IMR-90 (cell line): Measurements from ENCODE around the gene NPHS1. TPM values are rescaled to one million over a fixed set of nuclear protein-coding genes. Genes with fewer than 3 reads are reported as not detected.

ENCODE experiments used
- ATAC-seq: fragments of 200-7000 bp; cut with Tn5 transposase; 2 replicates; pipeline ENCODE4 v1.9.1; 2020; ENCODE audit warnings: low read depth, mild to moderate bottlenecking, moderate library complexity
- BruUV-seq: library from RNA; stranded (reverse); fragments of 400-500 nt; replicated peaks from 2 replicates; lab custom pipeline; 2021; lab: Mats Ljungman, UMichigan
- CTCF ChIA-PET: fragments of 300-600 bp; formaldehyde crosslinking; extraction: SDS; loops from one replicate; lab custom pipeline; 2021; ENCODE audit warnings: antibody characterized with exemption; lab: Yijun Ruan, JAX
- POLR2A ChIA-PET: fragments of 300-600 bp; sonication (Branson Sonifier 250); formaldehyde crosslinking; loops from one replicate; lab custom pipeline; 2022; ENCODE audit warnings: antibody characterized with exemption; ENCODE audit not compliant: unreplicated experiment; lab: Charles Lee
- DNase-seq: peaks from one replicate; pipeline ENCODE4 v3.0.0; 2013
- H2AFZ ChIP-seq: replicated peaks from 2 replicates; pipeline ENCODE3; 2013; ENCODE audit warnings: low read length, mild to moderate bottlenecking; ENCODE audit not compliant: poor library complexity
- H2AK5ac ChIP-seq: 2 replicates; pipeline ENCODE4 v1.6.1; 2013; ENCODE audit warnings: low read depth, low read length, inconsistent platforms
- H2AK9ac ChIP-seq: replicated peaks from 2 replicates; pipeline ENCODE3; 2013; ENCODE audit warnings: mild to moderate bottlenecking, low read depth, low read length, moderate library complexity; ENCODE audit not compliant: poor library complexity
- H2BK120ac ChIP-seq: 2 replicates; pipeline ENCODE4 v1.6.1; 2013; ENCODE audit warnings: low read depth, low read length, inconsistent platforms
- H2BK15ac ChIP-seq: 3 replicates; pipeline ENCODE4 v1.6.1; 2013; ENCODE audit warnings: low read depth, low read length, inconsistent platforms
- H2BK20ac ChIP-seq: 2 replicates; pipeline ENCODE4 v1.6.1; 2013; ENCODE audit warnings: low read depth, mild to moderate bottlenecking, inconsistent platforms, low read length, moderate library complexity
- H2BK5ac ChIP-seq: 2 replicates; pipeline ENCODE4 v1.6.1; 2013; ENCODE audit warnings: mild to moderate bottlenecking, low read depth, low read length, inconsistent platforms; ENCODE audit not compliant: poor library complexity, severe bottlenecking
- H3K14ac ChIP-seq: replicated peaks from 2 replicates; pipeline ENCODE4 v1.6.1; 2013; ENCODE audit warnings: low read depth, low read length, inconsistent platforms
- H3K18ac ChIP-seq: 2 replicates; pipeline ENCODE4 v1.6.1; 2013; ENCODE audit warnings: low read depth, low read length, control low read depth
- H3K23ac ChIP-seq: 2 replicates; pipeline ENCODE4 v1.6.1; 2013; ENCODE audit warnings: low read depth, low read length, inconsistent platforms
- H3K27ac ChIP-seq: 2 replicates; pipeline ENCODE4 v1.5.1; 2013; ENCODE audit warnings: mild to moderate bottlenecking, control low read depth, low read length; ENCODE audit not compliant: insufficient read depth
- H3K27me3 ChIP-seq: 2 replicates; pipeline ENCODE4 v1.6.1; 2013; ENCODE audit warnings: low read length; ENCODE audit not compliant: control insufficient read depth, insufficient read depth
- H3K36me3 ChIP-seq: 2 replicates; pipeline ENCODE4 v1.6.1; 2013; ENCODE audit warnings: low read length, mixed read lengths; ENCODE audit not compliant: control insufficient read depth, insufficient read depth
- H3K4ac ChIP-seq: 2 replicates; pipeline ENCODE4 v1.6.1; 2013; ENCODE audit warnings: low read depth, low read length, inconsistent platforms
- H3K4me1 ChIP-seq: 2 replicates; pipeline ENCODE4 v1.6.1; 2013; ENCODE audit warnings: low read length, mixed read lengths; ENCODE audit not compliant: control insufficient read depth, insufficient read depth
- H3K4me2 ChIP-seq: 2 replicates; pipeline ENCODE4 v1.6.1; 2013; ENCODE audit warnings: low read depth, mild to moderate bottlenecking, control low read depth, low read length, moderate library complexity
- H3K4me3 ChIP-seq: 2 replicates; pipeline ENCODE4 v1.5.1; 2013; ENCODE audit warnings: low read depth, mild to moderate bottlenecking, control low read depth, low read length, moderate library complexity; ENCODE audit not compliant: insufficient read depth
- H3K56ac ChIP-seq: 2 replicates; pipeline ENCODE4 v1.6.1; 2013; ENCODE audit warnings: low read length, inconsistent platforms; ENCODE audit not compliant: insufficient read depth; ENCODE audit errors: extremely low read depth
- H3K79me1 ChIP-seq, 2 experiments: 2 replicates each; pipeline ENCODE4 v1.6.1; 2013; ENCODE audit warnings: low read length in 2 of 2, inconsistent platforms in 1 of 2, low read depth in 1 of 2
- H3K9ac ChIP-seq: 2 replicates; pipeline ENCODE4 v1.6.1; 2013; ENCODE audit warnings: low read depth, low read length, control low read depth
- H3K9me1 ChIP-seq: 2 replicates; pipeline ENCODE4 v1.6.1; 2013; ENCODE audit warnings: low read length, inconsistent platforms; ENCODE audit not compliant: insufficient read depth
- H3K9me3 ChIP-seq: 2 replicates; pipeline ENCODE4 v1.6.1; 2013; ENCODE audit warnings: low read length; ENCODE audit not compliant: control insufficient read depth, insufficient read depth
- H4K20me1 ChIP-seq: 2 replicates; pipeline ENCODE4 v1.6.1; 2013; ENCODE audit warnings: low read length, inconsistent platforms; ENCODE audit not compliant: insufficient read depth
- H4K5ac ChIP-seq: 2 replicates; pipeline ENCODE4 v1.6.1; 2013; ENCODE audit warnings: mild to moderate bottlenecking, low read depth, low read length, control low read depth
- H4K8ac ChIP-seq, 2 experiments: 2 replicates each; pipeline ENCODE4 v1.6.1; 2013; ENCODE audit warnings: low read depth in 2 of 2, low read length in 2 of 2, control low read depth in 1 of 2, inconsistent platforms in 1 of 2
- H4K91ac ChIP-seq: 2 replicates; pipeline ENCODE4 v1.6.1; 2013; ENCODE audit warnings: low read depth, low read length, inconsistent platforms; ENCODE audit not compliant: insufficient read depth
- BHLHE40 ChIP-seq: fragments of 150-350 bp; IDR thresholded peaks from 2 replicates; pipeline ENCODE4 v1.6.1; 2016; ENCODE audit warnings: mild to moderate bottlenecking, low read depth, low read length
- CEBPB ChIP-seq: IDR thresholded peaks from 2 replicates; pipeline ENCODE4 v1.6.1; 2012; ENCODE audit warnings: low read depth, low read length, improper control_type of control experiment
- CHD1 ChIP-seq: IDR thresholded peaks from 2 replicates; pipeline ENCODE4 v1.6.1; 2012; ENCODE audit warnings: low read depth, low read length, improper control_type of control experiment
- ELK1 ChIP-seq: fragments of 150-350 bp; IDR thresholded peaks from 2 replicates; pipeline ENCODE4 v1.6.1; 2016; ENCODE audit warnings: low read depth, mild to moderate bottlenecking, low read length, moderate library complexity, borderline replicate concordance
- FOS ChIP-seq: fragments of 150-350 bp; IDR thresholded peaks from 2 replicates; pipeline ENCODE4 v1.6.1; 2016; ENCODE audit warnings: low read depth, low read length
- MAFK ChIP-seq: IDR thresholded peaks from 2 replicates; pipeline ENCODE4 v1.6.1; 2012; ENCODE audit warnings: low read depth, low read length, improper control_type of control experiment
- MAZ ChIP-seq: IDR thresholded peaks from 2 replicates; pipeline ENCODE4 v1.6.1; 2012; ENCODE audit warnings: low read depth, mild to moderate bottlenecking, low read length, improper control_type of control experiment, moderate library complexity, borderline replicate concordance
- MXI1 ChIP-seq: IDR thresholded peaks from 2 replicates; pipeline ENCODE4 v1.6.1; 2012; ENCODE audit warnings: low read depth, mild to moderate bottlenecking, low read length, moderate library complexity, borderline replicate concordance
- NFE2L2 ChIP-seq: fragments of 150-350 bp; IDR thresholded peaks from 2 replicates; pipeline ENCODE4 v1.6.1; 2016; ENCODE audit warnings: low read depth, mild to moderate bottlenecking, low read length
- POLR2A ChIP-seq: IDR thresholded peaks from 2 replicates; pipeline ENCODE4 v1.6.1; 2012; ENCODE audit warnings: mild to moderate bottlenecking, low read depth, low read length
- RAD21 ChIP-seq: IDR thresholded peaks from 2 replicates; pipeline ENCODE4 v1.6.1; 2012; ENCODE audit warnings: low read length, improper control_type of control experiment
- RCOR1 ChIP-seq: IDR thresholded peaks from 2 replicates; pipeline ENCODE4 v1.6.1; 2012; ENCODE audit warnings: mild to moderate bottlenecking, low read length, improper control_type of control experiment; ENCODE audit not compliant: insufficient replicate concordance
- RFX5 ChIP-seq: IDR thresholded peaks from 2 replicates; pipeline ENCODE4 v1.8.0; 2012; ENCODE audit warnings: low read depth, mild to moderate bottlenecking, low read length, moderate library complexity
- SMC3 ChIP-seq: fragments of 150-350 bp; IDR thresholded peaks from 2 replicates; pipeline ENCODE4 v1.6.1; 2016; ENCODE audit warnings: low read depth, mild to moderate bottlenecking, antibody characterized with exemption, low read length, moderate library complexity
- WGBS, 2 experiments: methylation state at CpG; one replicate each; pipeline versions ENCODE4 v1.1.5 to v1.1.7; 2013; ENCODE audit warnings: missing lambda C conversion rate in 2 of 2; ENCODE audit not compliant: insufficient read length in 1 of 2; ENCODE audit errors: extremely low coverage in 2 of 2; 5-methylcytosine and 5-hydroxymethylcytosine counted together
- dilution Hi-C: fragments of 300-500 bp; cut with HindIII; formaldehyde crosslinking; loops from one replicate; pipeline ENCODE4 v1.14.3; 2018; ENCODE audit warnings: low sequenced_read_pairs; ENCODE audit not compliant: unreplicated experiment
- in situ Hi-C: fragments of 300-500 bp; cut with MboI; formaldehyde crosslinking; loops from 3 replicates; pipeline ENCODE4 v1.14.3; 2019; ENCODE audit warnings: low sequenced_read_pairs, inconsistent platforms, mixed read lengths
- intact Hi-C: fragments of 100-400 bp; cut with micrococcal nuclease; formaldehyde crosslinking; loops from 2 replicates; pipeline ENCODE4 v1.10.0; 2022
- polyA plus RNA-seq, 3 experiments: library from polyadenylated mRNA; depleted of rRNA; stranded (reverse); fragments of >200 nt; gene quantifications; 2 replicates each; pipeline ENCODE4 v1.2.3, GENCODE V29; 2012; ENCODE audit warnings: low replicate concordance in 1 of 3
- total RNA-seq: library from RNA; depleted of rRNA; stranded (reverse); fragments of >200 nt; gene quantifications from 2 replicates; pipeline ENCODE4 v1.2.3, GENCODE V29; 2012
- TF ChIP-seq, protein P1 (sequence below): fragments of 150-350 bp; IDR thresholded peaks from 2 replicates; pipeline ENCODE4 v1.6.1; 2017; ENCODE audit warnings: mild to moderate bottlenecking, antibody characterized with exemption, low read length, low read depth
- TF ChIP-seq, protein P2 (sequence below): conservative IDR thresholded peaks from 2 replicates; pipeline ENCODE4 v1.5.1; 2012; ENCODE audit warnings: mild to moderate bottlenecking, low read depth, low read length, improper control_type of control experiment

NPHS1 gene
- total and polyA plus RNA-seq, 2 of the 4 experiments (the other 2 are of a cell fraction) = not detected

- Histone ChIP-seq H2AK9ac (no peak overlapping the region), H3K27me3 (peaks cover 27% of the 10 kb centered on the region), H3K4me3 (no peak overlapping the region), H3K27ac (no peak overlapping the region), H2BK5ac (no peak overlapping the region), H2BK20ac (no peak overlapping the region), H4K20me1 (no peaks in the 10 kb centered on the region), H2BK120ac (no peak overlapping the region), H3K23ac (no peak overlapping the region), H3K9me1 (no peaks in the 10 kb centered on the region), H2AK5ac (no peak overlapping the region), H4K8ac (no peak overlapping the region), H4K5ac (no peak overlapping the region), H3K9me3 (no peaks in the 10 kb centered on the region), H3K4ac (no peak overlapping the region), H3K18ac (no peak overlapping the region), H3K4me2 (no peak overlapping the region), H3K9ac (no peak overlapping the region), H2AFZ (no peak overlapping the region), H3K79me1 (no peaks in the 10 kb centered on the region), H3K56ac (no peak overlapping the region), H2BK15ac (no peak overlapping the region), H3K4me1 (no peaks in the 10 kb centered on the region), H4K91ac (no peak overlapping the region), H3K14ac (no peak overlapping the region), H3K36me3 (no peaks in the 10 kb centered on the region)
- no peak for DNase-seq
- ChIA-PET CTCF (no interaction called here), POLR2A (no interaction called here)
- intact Hi-C loops (no loop called here), in situ Hi-C loops (no loop called here), dilution Hi-C loops (no loop called here)
- TF ChIP-seq MXI1 (no peak), MAFK (no peak), RFX5 (no peak), CHD1 (no peak), RCOR1 (no peak), ELK1 (no peak), NFE2L2 (no peak), FOS (no peak), SMC3 (no peak), CEBPB (no peak), POLR2A (no peak), BHLHE40 (no peak), MAZ (no peak), RAD21 (no peak)
- TF ChIP-seq, protein P1, sequence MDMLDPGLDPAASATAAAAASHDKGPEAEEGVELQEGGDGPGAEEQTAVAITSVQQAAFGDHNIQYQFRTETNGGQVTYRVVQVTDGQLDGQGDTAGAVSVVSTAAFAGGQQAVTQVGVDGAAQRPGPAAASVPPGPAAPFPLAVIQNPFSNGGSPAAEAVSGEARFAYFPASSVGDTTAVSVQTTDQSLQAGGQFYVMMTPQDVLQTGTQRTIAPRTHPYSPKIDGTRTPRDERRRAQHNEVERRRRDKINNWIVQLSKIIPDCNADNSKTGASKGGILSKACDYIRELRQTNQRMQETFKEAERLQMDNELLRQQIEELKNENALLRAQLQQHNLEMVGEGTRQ = no peak
- TF ChIP-seq, protein P2, sequence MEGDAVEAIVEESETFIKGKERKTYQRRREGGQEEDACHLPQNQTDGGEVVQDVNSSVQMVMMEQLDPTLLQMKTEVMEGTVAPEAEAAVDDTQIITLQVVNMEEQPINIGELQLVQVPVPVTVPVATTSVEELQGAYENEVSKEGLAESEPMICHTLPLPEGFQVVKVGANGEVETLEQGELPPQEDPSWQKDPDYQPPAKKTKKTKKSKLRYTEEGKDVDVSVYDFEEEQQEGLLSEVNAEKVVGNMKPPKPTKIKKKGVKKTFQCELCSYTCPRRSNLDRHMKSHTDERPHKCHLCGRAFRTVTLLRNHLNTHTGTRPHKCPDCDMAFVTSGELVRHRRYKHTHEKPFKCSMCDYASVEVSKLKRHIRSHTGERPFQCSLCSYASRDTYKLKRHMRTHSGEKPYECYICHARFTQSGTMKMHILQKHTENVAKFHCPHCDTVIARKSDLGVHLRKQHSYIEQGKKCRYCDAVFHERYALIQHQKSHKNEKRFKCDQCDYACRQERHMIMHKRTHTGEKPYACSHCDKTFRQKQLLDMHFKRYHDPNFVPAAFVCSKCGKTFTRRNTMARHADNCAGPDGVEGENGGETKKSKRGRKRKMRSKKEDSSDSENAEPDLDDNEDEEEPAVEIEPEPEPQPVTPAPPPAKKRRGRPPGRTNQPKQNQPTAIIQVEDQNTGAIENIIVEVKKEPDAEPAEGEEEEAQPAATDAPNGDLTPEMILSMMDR = no peak
- no peak for ATAC-seq
- 83% methylated on average over 4 of the region's 7 CpGs; no CpG with 5 or more reads in 1 of the 2 experiments for WGBS, 2 experiments
- BruUV-seq = no TSS peak
Observed at GRCh38 chr19:35793381-35794165, 58.7 kb downstream of the NPHS1 start.
